22Rv1 (cell line): ENCODE data around the gene CPSF4L.

Experiments used
- CTCF ChIP-seq: fragments of 450-650 bp; IDR thresholded peaks from 2 replicates; pipeline ENCODE4 v1.5.1; 2017; ENCODE audit warnings: mild to moderate bottlenecking
- ZFX ChIP-seq: fragments of 450-650 bp; IDR thresholded peaks from 2 replicates; pipeline ENCODE4 v1.6.1; 2017; ENCODE audit warnings: antibody characterized with exemption, borderline replicate concordance

- TF ChIP-seq CTCF (no peak), ZFX (no peak)
Observed at GRCh38 chr17:73209436-73209835, 52.2 kb downstream of the CPSF4L start.
